HG03378 (cell line): ENCODE measurements around the gene TMTC1.

Experiments used
- ATAC-seq: cut with Tn5 transposase; IDR thresholded peaks from one replicate; pipeline ENCODE4 v1.9.1; 2021; ENCODE audit warnings: mild to moderate bottlenecking, moderate library complexity; ENCODE audit not compliant: unreplicated experiment

The TMTC1 gene

GRCh38 chr12:29674463-29674862 is 109.3 kb downstream of the TMTC1 start:
- no peak for ATAC-seq

- ATAC-seq = no peak
Observed at GRCh38 chr12:29673346-29673745, 110.4 kb downstream of the TMTC1 start.

GRCh38 chr12:29672580-29672979 is 111.2 kb downstream of the TMTC1 start:
- no peak for ATAC-seq

- no peak for ATAC-seq
Observed at GRCh38 chr12:29671742-29672141, 112.0 kb downstream of the TMTC1 start.

- no peak for ATAC-seq
Observed at GRCh38 chr12:29667011-29667410, 116.7 kb downstream of the TMTC1 start.

- ATAC-seq = no peak
Observed at GRCh38 chr12:29665107-29665506, 118.6 kb downstream of the TMTC1 start.

GRCh38 chr12:29662734-29663323 is 120.9 kb downstream of the TMTC1 start:
- no peak for ATAC-seq

- ATAC-seq = no peak
Observed at GRCh38 chr12:29660847-29661246, 122.9 kb downstream of the TMTC1 start.

GRCh38 chr12:29656762-29657538 is 126.8 kb downstream of the TMTC1 start:
- ATAC-seq = no peak

GRCh38 chr12:29655861-29656260 is 127.9 kb downstream of the TMTC1 start:
- no peak for ATAC-seq

GRCh38 chr12:29653286-29653685 is 130.5 kb downstream of the TMTC1 start:
- no peak for ATAC-seq

GRCh38 chr12:29650371-29650770 is 133.4 kb downstream of the TMTC1 start:
- ATAC-seq = no peak

- ATAC-seq = no peak
Observed at GRCh38 chr12:29649722-29650121, 134.0 kb downstream of the TMTC1 start.

GRCh38 chr12:29644536-29645162 is 139.1 kb downstream of the TMTC1 start:
- ATAC-seq = no peak

- ATAC-seq = no peak
Observed at GRCh38 chr12:29640589-29641345, 143.0 kb downstream of the TMTC1 start.

GRCh38 chr12:29639893-29640495 is 143.7 kb downstream of the TMTC1 start:
- ATAC-seq = no peak

- ATAC-seq = no peak
Observed at GRCh38 chr12:29638528-29638927, 145.2 kb downstream of the TMTC1 start.

GRCh38 chr12:29634057-29634456 is 149.7 kb downstream of the TMTC1 start:
- no peak for ATAC-seq

- ATAC-seq = peak; percentile 63
Observed at GRCh38 chr12:29630164-29630563, 153.6 kb downstream of the TMTC1 start.

- no peak for ATAC-seq
Observed at GRCh38 chr12:29627221-29627620, 156.5 kb downstream of the TMTC1 start.

- no peak for ATAC-seq
Observed at GRCh38 chr12:29625359-29625953, 158.3 kb downstream of the TMTC1 start.
